LHCN-M2 (cell line): ENCODE measurements around the gene FAM221B. TPM values are rescaled to one million over a fixed set of nuclear protein-coding genes. Genes with fewer than 3 reads are reported as not detected.

Experiments
- DNase-seq: peaks from one replicate; pipeline ENCODE4 v3.0.0-alpha.2; 2012; ENCODE audit warnings: low read depth
- total RNA-seq: library from RNA; depleted of rRNA; stranded (reverse); fragments of >200 nt; gene quantifications from 2 replicates; pipeline ENCODE4 v1.2.3, GENCODE V29; 2014

The FAM221B gene
- total RNA-seq, 1 experiment from 2014 or later, result not detected

DNA sequence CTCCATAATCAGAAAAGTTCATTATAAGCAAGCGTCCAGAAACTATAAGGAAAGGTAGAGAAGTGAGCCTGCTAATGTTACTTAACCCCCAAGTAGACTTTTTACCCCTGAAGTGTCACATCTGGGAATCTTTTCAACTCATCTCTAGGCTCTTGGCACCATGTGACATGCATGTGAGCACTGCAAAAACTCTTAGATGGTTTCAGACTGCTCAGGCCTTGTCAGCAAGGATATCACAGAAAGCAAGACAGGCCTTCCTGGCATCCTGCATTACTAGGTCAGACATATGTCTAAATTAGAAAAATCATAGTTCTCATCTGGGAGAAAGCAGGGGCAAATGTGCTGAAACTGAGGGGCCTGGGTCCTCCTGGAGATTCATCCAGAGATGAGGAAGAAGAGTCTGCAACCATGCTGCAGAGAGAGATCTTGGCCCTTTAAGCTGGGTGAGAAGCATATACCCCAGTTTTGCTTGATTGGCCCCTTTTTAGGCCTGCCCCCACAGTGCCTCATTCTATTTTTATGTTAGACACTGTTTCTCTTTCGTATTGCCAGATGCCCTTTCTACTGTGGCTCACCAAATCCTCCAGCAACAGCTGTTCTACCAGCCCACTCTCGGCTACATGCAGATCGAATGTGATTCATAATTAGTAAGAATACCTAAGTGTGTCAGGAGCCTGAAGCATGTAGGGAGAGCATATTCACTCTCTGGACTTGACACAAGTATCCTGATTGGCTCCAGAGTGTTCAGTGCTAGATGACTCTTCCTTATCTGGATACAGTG, 19.4 kb upstream of the FAM221B start:
- DNase-seq, result peak; percentile 99

DNA sequence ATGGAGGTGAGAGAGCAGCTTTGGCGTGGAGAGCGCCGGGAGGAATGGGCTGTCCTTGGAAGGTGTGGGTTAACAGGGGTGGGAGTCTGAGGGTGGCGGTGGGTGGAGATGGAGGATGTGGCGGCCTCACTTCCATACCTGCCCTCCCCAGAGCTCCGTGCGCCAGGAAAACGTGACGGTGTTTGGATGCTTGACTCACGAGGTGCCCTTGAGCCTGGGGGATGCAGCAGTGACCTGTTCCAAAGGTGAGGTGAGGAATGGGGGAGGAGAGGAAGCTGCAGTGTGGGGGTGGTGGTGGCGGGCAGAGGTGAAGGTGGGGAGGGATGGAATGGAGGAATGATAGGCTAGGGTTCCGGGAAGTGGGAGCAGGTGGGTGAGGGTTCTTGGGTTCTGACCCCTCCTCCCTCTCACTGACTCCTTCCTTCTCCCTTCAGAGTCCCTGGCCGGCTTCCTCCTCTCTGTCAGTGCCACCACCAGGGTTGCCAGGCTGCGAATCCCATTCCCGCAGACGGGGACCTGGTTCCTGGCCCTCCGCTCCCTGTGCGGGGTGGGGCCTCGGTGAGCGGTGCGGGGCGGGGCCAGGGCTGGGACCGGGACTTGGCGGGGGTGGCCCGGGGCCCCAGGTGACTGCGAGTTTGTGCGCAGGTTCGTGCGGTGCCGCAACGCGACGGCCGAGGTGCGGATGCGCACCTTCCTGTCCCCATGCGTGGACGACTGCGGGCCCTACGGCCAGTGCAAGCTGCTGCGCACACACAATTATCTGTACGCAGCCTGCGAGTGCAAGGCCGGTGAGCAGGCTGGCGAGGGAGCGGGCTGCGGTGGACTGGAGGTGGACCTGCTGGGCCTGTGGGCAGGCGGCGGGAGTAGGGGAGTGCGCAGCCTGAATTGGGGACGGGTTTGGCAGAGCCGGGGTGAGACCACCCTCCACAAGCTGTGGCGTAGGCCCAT, 17.6 kb upstream of the FAM221B start:
- DNase-seq, result no peak

GRCh38 chr9:35844628-35845270, 16.2 kb upstream of the FAM221B start:
- peak; percentile 90 for DNase-seq

- no peak for DNase-seq
These were observed 14.3 kb upstream of the FAM221B start for GRCh38 chr9:35842795-35843194.

GRCh38 chr9:35842020-35842745, 13.7 kb upstream of the FAM221B start:
- peak; percentile 38 for DNase-seq

- no peak for DNase-seq
These were observed 13.0 kb upstream of the FAM221B start for GRCh38 chr9:35841645-35841900.

GRCh38 chr9:35840881-35841644, 12.5 kb upstream of the FAM221B start:
- no peak for DNase-seq

GRCh38 chr9:35839926-35840325, 11.4 kb upstream of the FAM221B start:
- DNase-seq, result no peak

DNA sequence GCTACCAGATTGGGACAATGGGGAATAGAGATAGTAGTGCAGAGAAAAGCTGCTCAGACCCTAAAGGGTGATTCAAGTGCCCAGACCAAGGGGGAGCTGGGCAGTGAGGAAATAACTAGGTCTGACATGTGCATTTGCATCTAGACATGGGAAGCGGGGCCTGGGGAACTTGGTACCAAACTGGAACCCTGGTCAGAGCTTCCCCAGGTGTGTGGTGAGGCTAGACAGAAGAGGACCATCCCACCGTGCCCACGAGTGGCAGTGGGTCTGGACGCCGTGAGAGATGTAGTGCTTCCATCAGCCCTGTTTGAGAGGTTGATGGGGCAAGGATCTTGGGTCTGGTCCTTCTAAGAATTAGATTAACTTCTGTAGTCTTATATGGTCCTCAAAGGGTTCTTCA, 8.1 kb upstream of the FAM221B start:
- DNase-seq, result no peak

- no peak for DNase-seq
These were observed 7.2 kb upstream of the FAM221B start for GRCh38 chr9:35835766-35836165.

DNA sequence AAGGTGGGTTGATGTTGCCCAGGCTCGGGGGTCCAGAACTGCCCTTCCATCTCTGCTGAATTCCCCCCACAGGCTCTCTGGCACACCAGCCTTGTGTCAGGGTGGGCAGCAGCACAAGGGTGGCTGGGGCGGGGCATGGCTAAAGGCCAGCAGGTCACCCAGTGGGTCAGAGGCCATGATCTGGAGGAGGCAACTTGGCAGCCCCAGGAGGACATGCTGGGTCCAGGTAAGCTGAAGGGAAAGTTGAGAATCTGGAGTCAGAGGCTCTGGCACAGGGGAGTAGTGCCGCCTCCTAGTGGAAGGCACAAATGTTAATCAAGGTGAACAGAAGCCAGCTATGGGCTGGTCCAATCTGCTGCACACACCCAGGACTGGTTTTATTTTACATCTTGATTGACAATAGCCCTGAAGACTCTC, 6.7 kb upstream of the FAM221B start:
- DNase-seq, result no peak

DNA sequence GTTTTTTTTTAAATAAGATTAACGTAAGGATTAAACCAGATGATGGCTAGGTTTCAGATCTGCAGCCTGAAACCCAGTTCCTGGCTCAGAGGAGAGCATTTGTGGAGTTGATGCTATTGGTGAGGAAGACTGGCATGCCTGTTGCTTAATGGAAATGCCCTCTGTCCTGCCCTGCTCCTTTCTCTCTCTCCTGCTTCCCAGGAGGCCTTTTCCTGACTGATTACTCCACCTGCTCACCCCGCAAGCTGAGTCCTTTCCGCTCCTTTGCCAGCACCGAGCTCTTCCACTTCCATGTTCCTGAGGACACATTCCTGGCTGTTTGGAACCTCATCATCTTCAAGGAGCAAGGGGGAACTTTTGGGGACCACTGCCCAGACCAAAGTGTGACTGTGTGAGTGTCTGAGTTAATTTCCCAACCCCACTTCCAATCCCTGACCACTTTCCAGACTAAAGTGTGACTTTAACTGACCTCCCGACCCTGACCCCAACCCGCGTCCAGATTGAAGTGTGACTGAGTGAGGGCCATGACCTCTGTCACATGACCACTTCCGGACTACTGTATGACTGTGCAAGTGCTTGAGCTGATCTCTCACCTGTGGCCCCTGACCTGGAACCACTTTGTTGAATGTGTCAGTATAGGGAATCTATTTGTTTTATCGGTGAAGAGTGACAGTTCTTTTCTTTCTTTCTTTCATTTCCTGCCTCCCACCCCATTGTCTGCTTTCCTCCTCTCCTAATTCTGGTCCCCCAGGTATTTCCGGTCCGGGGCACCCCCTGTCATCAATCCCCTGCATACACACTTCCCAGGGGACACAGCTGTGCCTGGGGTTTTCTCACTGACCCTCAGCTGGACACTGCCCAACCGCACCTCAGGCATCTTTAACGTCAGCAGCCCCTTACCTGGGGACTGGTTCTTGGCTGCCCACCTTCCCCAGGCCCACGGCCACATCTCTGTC, 6.0 kb upstream of the FAM221B start:
- DNase-seq, result no peak

DNA sequence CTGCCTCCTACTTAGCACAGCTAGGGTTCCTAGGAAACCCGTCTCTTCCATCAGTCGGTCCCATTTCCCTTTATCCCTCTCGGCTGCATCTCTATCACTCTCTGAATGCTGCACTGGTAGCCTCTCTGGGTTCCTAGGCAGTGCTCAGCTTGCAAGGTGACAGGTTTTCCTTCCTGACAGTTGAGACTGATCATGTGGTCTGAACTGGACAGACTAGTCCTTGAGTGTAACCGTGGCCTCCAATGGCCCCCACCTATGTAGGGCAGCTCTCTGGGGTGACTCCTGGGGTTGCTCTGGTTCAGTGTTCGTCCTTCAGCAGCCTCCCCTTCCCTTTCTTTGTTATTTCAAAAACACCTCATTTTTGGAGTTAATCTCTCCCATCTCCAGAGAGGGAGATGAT, 4.3 kb upstream of the FAM221B start:
- DNase-seq, result no peak

DNA sequence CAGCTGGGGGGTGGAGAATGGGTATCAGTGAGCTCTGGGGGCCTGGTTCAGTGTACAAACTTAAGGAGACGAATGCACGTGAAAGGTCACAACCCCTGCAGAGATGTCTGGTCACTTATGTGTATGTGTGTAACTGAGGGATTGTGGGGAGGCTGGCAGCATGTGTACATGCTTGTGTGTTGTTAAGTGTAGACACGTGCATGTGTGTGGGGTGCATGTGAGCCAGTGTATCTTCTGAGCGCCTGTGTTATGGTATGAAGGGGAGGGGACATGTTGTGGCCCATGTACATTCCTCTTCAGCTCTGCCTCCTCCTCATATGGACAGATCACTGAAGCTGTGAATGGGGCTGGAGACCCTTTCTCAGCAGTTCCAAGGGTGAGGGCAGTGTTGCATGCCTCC, 2.5 kb upstream of the FAM221B start:
- DNase-seq, result no peak

- DNase-seq, result no peak
These were observed 1.2 kb upstream of the FAM221B start for GRCh38 chr9:35829764-35830096.

DNA sequence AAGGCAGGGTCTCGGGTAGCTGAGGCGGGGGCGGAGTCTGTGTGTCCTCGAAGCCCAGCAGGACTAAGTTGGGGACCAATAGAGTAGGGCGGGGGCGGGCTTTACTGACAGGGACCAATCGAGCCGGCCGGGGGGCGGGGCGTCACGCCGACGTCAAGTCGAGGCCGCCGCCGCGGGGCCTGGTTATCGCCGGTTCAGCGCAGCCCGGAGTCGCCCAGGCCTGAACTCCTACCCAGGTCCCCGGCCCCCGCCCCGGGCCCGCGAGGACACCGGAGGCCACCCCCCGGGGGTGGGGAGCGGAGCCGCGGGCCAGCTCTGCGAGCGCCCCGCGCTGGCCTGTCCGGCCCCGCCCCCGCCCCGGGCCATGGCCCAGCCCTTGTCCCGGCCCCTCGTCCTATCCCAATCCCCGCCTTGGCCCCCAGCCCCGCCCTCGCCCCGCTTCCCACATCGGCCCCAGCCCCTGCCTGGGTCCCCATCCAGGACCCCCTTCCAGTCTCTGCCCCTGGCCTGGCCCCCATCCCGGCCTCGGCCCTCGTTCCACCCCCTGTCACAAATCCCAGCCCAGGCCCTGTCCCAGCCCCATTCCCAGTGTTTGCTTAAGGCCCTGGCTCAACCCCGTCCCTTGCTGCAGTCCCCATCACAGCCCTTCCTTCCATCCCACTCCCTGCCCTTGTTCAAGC, 692 bp upstream of the FAM221B start, which contains the start of gene TMEM8B:
TSS of gene TMEM8B (plus strand) at position 145 of the 680 bp plus-strand sequence. CDS start at position 365, 220 bp downstream.
- DNase-seq, result peak; percentile 85

DNA sequence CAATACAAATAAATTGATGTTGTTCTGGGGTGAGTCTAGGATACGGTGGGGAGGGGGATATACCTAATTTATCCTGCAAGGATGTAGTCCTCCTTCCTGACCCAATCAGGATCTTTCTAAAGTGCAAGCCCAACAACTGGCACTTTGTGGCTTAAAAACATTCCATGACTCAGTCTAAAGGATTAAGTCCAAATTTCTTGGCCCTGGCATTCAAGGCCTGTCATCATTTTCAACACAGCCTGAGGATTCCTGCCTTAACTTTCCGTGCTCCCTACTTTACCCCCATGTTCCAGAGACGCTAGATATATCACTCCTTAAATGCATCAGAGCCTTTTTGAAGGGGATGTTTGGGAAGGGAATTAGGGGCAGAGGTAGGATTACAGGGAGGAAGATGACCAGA, 1.0 kb downstream of the FAM221B start:
- peak; percentile 81 for DNase-seq

DNA sequence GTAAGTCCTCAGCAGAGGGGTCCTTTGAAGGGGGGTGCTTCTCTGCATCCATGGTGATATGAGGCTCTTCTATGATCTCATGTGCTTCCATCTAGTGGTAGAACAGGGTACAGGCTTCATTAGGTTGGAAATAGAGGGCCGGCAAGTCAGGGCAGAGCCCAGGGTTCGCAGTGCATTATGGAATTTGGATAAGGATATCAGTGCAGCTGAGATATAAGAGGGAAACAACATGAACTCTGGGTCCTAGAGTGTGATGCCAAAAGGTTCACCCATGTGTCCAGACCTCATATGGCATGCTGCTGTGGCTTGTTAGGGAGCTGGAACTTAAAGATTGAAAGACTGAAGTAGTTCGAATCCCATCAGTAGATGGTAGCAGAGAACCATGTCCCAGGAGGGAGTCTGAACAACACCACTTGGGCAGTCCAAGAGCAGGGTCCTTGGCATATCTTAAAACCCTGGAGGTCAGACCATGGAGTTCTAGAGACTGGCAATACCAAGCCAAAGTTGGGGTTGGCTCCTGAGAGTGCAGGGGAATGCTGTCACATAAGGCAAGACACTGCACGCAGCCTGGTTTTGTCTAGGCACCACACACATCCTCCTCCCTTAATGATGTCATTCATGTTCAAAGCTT, 2.3 kb downstream of the FAM221B start:
- DNase-seq, result peak; percentile 79

- DNase-seq, result no peak
These were observed 5.6 kb downstream of the FAM221B start for GRCh38 chr9:35822926-35823325.
